Liver (tissue), 9 donors: ENCODE results near the gene SLC66A1. TPM values are rescaled to one million over a fixed set of nuclear protein-coding genes. Genes with fewer than 3 reads are reported as not detected.
A peak's percentile ranks its signal among the peaks of the same experiment; 100 is the strongest.

Experiments
- DNase-seq: peaks from one replicate; pipeline ENCODE4 v3.0.0-alpha.2; 2017; ENCODE audit warnings: low spot score
- H3K27ac ChIP-seq, 2 donors: one replicate each; pipeline ENCODE4 v1.7.0; 2013; ENCODE audit warnings: inconsistent platforms in 2 of 2, low read length in 2 of 2, control low read depth in 1 of 2, low read depth in 1 of 2, mild to moderate bottlenecking in 1 of 2
- H3K27me3 ChIP-seq, 4 donors: one replicate each; pipeline versions ENCODE4 v1.6.1 to v1.7.0; 2013; ENCODE audit warnings: low read length in 3 of 4, inconsistent platforms in 1 of 4, mild to moderate bottlenecking in 1 of 4, moderate library complexity in 1 of 4; ENCODE audit not compliant: control insufficient read depth in 4 of 4, insufficient read depth in 4 of 4
- H3K36me3 ChIP-seq, 4 donors: one replicate each; pipeline versions ENCODE4 v1.6.1 to v1.7.0; 2013; ENCODE audit warnings: low read length in 3 of 4, mild to moderate bottlenecking in 3 of 4, low read depth in 1 of 4, moderate library complexity in 1 of 4; ENCODE audit not compliant: control insufficient read depth in 4 of 4, insufficient read depth in 3 of 4
- H3K4me1 ChIP-seq, 4 donors: one replicate each; pipeline versions ENCODE4 v1.6.1 to v1.7.0; 2013; ENCODE audit warnings: low read length in 3 of 4, mild to moderate bottlenecking in 3 of 4, moderate library complexity in 1 of 4; ENCODE audit not compliant: control insufficient read depth in 4 of 4, insufficient read depth in 4 of 4
- H3K4me3 ChIP-seq, 3 donors: one replicate each; pipeline versions ENCODE4 v1.6.1 to v1.7.0; 2013; ENCODE audit warnings: low read length in 3 of 3, control low read depth in 1 of 3, low read depth in 1 of 3, mild to moderate bottlenecking in 1 of 3
- H3K9ac ChIP-seq, 2 donors: one replicate each; pipeline ENCODE4 v1.7.0; 2013; ENCODE audit warnings: low read length in 2 of 2, mild to moderate bottlenecking in 2 of 2, moderate library complexity in 2 of 2, control low read depth in 1 of 2, low read depth in 1 of 2
- H3K9me3 ChIP-seq, 4 donors: one replicate each; pipeline versions ENCODE4 v1.6.1 to v1.7.0; 2013; ENCODE audit warnings: low read length in 3 of 4; ENCODE audit not compliant: control insufficient read depth in 4 of 4
- FOXA1 ChIP-seq: IDR thresholded peaks from 2 replicates; pipeline ENCODE4 v1.6.1; 2016; ENCODE audit warnings: antibody characterized with exemption
- FOXA2 ChIP-seq: IDR thresholded peaks from 2 replicates; pipeline ENCODE4 v1.6.1; 2016; ENCODE audit warnings: antibody characterized with exemption
- GABPA ChIP-seq, 2 donors: IDR thresholded peaks in 1 of 2; conservative IDR thresholded peaks in 1 of 2; 2 replicates each; pipeline ENCODE4 v1.6.1; 2016; ENCODE audit warnings: antibody characterized with exemption in 2 of 2, mild to moderate bottlenecking in 1 of 2, moderate library complexity in 1 of 2
- HNF4A ChIP-seq, 2 donors: conservative IDR thresholded peaks; 2 replicates each; pipeline ENCODE4 v1.6.1; 2016; ENCODE audit warnings: antibody characterized with exemption in 2 of 2, mild to moderate bottlenecking in 2 of 2
- HNF4G ChIP-seq: IDR thresholded peaks from 2 replicates; pipeline ENCODE4 v1.6.1; 2016; ENCODE audit warnings: antibody characterized with exemption
- JUND ChIP-seq, 2 donors: IDR thresholded peaks; 2 replicates each; pipeline ENCODE4 v1.6.1; 2016; ENCODE audit warnings: antibody characterized with exemption in 2 of 2
- REST ChIP-seq: IDR thresholded peaks from 2 replicates; pipeline ENCODE4 v1.6.1; 2016; ENCODE audit warnings: antibody characterized with exemption, mild to moderate bottlenecking
- RXRA ChIP-seq, 2 donors: IDR thresholded peaks; 2 replicates each; pipeline ENCODE4 v1.6.1; 2017 to 2018; ENCODE audit warnings: antibody characterized with exemption in 2 of 2, mild to moderate bottlenecking in 1 of 2
- SP1 ChIP-seq: IDR thresholded peaks from 2 replicates; pipeline ENCODE4 v1.6.1; 2018; ENCODE audit warnings: antibody characterized with exemption, mild to moderate bottlenecking
- TAF1 ChIP-seq: conservative IDR thresholded peaks from 2 replicates; pipeline ENCODE4 v1.6.1; 2016; ENCODE audit warnings: antibody characterized with exemption, mild to moderate bottlenecking
- YY1 ChIP-seq: IDR thresholded peaks from 2 replicates; pipeline ENCODE4 v1.6.1; 2016; ENCODE audit warnings: antibody characterized with exemption, mild to moderate bottlenecking
- WGBS: extraction: QIAGEN DNeasy Blood & Tissue Kit; methylation state at CpG from one replicate; pipeline ENCODE4 v1.1.7; 2013; 5-methylcytosine and 5-hydroxymethylcytosine counted together
- polyA plus RNA-seq, 2 donors: library from polyadenylated mRNA; stranded (reverse) in 1 of 2; unstranded in 1 of 2; fragments of 200-250 nt in 1 of 2; fragments of >200 nt in 1 of 2; fragmentation: Nextera tagmentation in 1 of 2; extraction: Ambion mirVana in 1 of 2; gene quantifications; one replicate each; pipeline versions ENCODE4 v1.2.1 to v1.2.3, GENCODE V29; 2013 to 2015
- total RNA-seq, 2 donors: library from RNA; depleted of rRNA; stranded (reverse); fragments of >200 nt; gene quantifications; one replicate each; pipeline ENCODE4 v1.2.3, GENCODE V29; 2014
- TF ChIP-seq, protein P1 (sequence below): IDR thresholded peaks from 2 replicates; pipeline ENCODE4 v1.6.1; 2016; ENCODE audit warnings: antibody characterized with exemption
- TF ChIP-seq, protein P2 (sequence below): IDR thresholded peaks from 2 replicates; pipeline ENCODE4 v1.6.1; 2016; ENCODE audit warnings: antibody characterized with exemption
- TF ChIP-seq, protein P3 (sequence below): fragments of 150-350 bp; IDR thresholded peaks from 2 replicates; pipeline ENCODE4 v1.5.1; 2017; ENCODE audit warnings: improper control_type of control experiment, low read depth, low read length; ENCODE audit not compliant: missing input control
- TF ChIP-seq, protein P4 (sequence below): IDR thresholded peaks from 2 replicates; pipeline ENCODE4 v1.6.1; 2016; ENCODE audit warnings: antibody characterized with exemption
- donor health status: healthy.
- donor health status: healthy.
- donor health status: healthy.
- donor health status: healthy.
- donor health status: healthy.

Gene SLC66A1
- total and polyA plus RNA-seq, 4 donors: 6.8 to 16.0 (median 14.0) TPM

GRCh38 chr1:19327301-19327700 is 15.2 kb downstream of the SLC66A1 start:
- TF ChIP-seq HNF4A (conservative IDR thresholded peaks at IDR 0.05): no peak
- TF ChIP-seq RXRA (IDR thresholded peaks at IDR 0.05): no peak
- TF ChIP-seq GABPA (IDR thresholded peaks at IDR 0.05 in 1 of 2, conservative IDR thresholded peaks at IDR 0.05 in 1 of 2): no peak
- TF ChIP-seq, protein P1, sequence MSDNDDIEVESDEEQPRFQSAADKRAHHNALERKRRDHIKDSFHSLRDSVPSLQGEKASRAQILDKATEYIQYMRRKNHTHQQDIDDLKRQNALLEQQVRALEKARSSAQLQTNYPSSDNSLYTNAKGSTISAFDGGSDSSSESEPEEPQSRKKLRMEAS: no peak
- no peak for TF ChIP-seq FOXA1
- TF ChIP-seq, protein P2, sequence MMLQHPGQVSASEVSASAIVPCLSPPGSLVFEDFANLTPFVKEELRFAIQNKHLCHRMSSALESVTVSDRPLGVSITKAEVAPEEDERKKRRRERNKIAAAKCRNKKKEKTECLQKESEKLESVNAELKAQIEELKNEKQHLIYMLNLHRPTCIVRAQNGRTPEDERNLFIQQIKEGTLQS: no peak
- no peak for TF ChIP-seq SP1
- H3K9me3 ChIP-seq: no peaks in the 10 kb centered on the region
- H3K27ac ChIP-seq: no peak overlapping the region
- peaks cover 9 to 64% (median 15%) of the 10 kb centered on the region in 4 donors for H3K36me3 ChIP-seq
- H3K4me3 ChIP-seq: no peak overlapping the region
- H3K27me3 ChIP-seq: no peaks in the 10 kb centered on the region
- 87% methylated on average over 16 of the region's 16 CpGs for WGBS
- no peak for DNase-seq
- H3K4me1 ChIP-seq: no peaks in the 10 kb centered on the region
- H3K9ac ChIP-seq: no peak overlapping the region

DNA sequence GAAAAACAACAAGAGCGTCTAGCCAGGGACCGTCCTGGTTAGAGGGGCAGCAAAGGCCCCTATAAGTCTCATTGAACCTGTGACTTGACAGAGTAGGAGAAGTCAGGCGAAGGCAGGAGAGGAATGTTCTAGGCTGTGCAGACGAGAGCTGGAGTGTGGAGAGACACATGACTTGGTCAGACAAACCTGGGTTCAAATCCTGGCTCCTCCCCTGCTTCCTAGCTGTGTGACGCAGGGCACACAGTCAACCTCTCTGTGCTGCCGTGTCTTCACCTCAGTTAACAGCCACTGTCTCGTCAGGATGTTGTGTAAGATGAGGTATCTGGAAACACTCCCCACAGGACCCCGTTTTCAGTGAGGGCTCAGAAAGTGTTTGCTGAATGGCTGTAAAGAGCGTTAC is 15.6 kb downstream of the SLC66A1 start:
- Histone ChIP-seq H3K4me1 (no peaks in the 10 kb centered on the region), H3K27me3 (no peaks in the 10 kb centered on the region), H3K9me3 (no peaks in the 10 kb centered on the region), H3K9ac (no peak overlapping the region), H3K4me3 (no peak overlapping the region), H3K36me3 (peaks cover 9 to 67% (median 15%) of the 10 kb centered on the region in 4 donors), H3K27ac (no peak overlapping the region)
- peak in 1 of 2 donors; percentile 46 for TF ChIP-seq RXRA (IDR thresholded peaks at IDR 0.05)
- peak in 1 of 2 donors; percentile 51 for TF ChIP-seq HNF4A (conservative IDR thresholded peaks at IDR 0.05)
- no peak for TF ChIP-seq HNF4G
- TF ChIP-seq FOXA2: peak; percentile 27
- DNase-seq: no peak
- WGBS: 67% methylated on average over 9 of the region's 9 CpGs

GRCh38 chr1:19328486-19328885 is 16.4 kb downstream of the SLC66A1 start:
- no peak for TF ChIP-seq HNF4A (conservative IDR thresholded peaks at IDR 0.05)
- no peak for DNase-seq
- Histone ChIP-seq H3K4me1 (no peaks in the 10 kb centered on the region), H3K27me3 (no peaks in the 10 kb centered on the region), H3K9ac (no peak overlapping the region), H3K27ac (no peak overlapping the region), H3K36me3 (peaks cover 9 to 67% (median 15%) of the 10 kb centered on the region in 4 donors), H3K9me3 (no peaks in the 10 kb centered on the region), H3K4me3 (no peak overlapping the region)
- 87% methylated on average over 18 of the region's 18 CpGs for WGBS

DNA sequence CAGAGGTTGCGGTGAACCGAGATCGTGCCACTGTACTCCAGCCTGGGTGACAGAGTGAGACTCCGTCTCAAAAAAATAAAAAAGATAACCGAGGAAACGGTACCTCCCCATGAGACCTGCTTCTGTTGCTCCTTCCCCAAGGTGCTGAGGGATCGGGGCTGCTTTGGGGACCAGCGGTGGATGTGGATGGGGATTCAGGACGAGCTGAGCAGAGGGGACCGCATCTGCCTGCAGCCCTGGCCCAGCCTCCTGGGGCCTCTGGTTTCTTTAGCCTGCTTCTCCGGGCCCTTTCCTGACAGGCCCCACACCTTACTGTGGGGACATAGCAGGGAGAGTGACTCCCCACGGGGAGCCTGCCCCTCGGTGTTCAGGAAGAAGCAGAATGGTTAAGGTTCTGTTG is 17.1 kb downstream of the SLC66A1 start:
- no peak overlapping the region for H3K4me3 ChIP-seq
- no peaks in the 10 kb centered on the region for H3K9me3 ChIP-seq
- H3K27ac ChIP-seq: no peak overlapping the region
- no peaks in the 10 kb centered on the region for H3K4me1 ChIP-seq
- H3K27me3 ChIP-seq: no peaks in the 10 kb centered on the region
- TF ChIP-seq HNF4A (conservative IDR thresholded peaks at IDR 0.05): no peak
- TF ChIP-seq YY1: no peak
- no peak for TF ChIP-seq GABPA (IDR thresholded peaks at IDR 0.05 in 1 of 2, conservative IDR thresholded peaks at IDR 0.05 in 1 of 2)
- TF ChIP-seq, protein P3, sequence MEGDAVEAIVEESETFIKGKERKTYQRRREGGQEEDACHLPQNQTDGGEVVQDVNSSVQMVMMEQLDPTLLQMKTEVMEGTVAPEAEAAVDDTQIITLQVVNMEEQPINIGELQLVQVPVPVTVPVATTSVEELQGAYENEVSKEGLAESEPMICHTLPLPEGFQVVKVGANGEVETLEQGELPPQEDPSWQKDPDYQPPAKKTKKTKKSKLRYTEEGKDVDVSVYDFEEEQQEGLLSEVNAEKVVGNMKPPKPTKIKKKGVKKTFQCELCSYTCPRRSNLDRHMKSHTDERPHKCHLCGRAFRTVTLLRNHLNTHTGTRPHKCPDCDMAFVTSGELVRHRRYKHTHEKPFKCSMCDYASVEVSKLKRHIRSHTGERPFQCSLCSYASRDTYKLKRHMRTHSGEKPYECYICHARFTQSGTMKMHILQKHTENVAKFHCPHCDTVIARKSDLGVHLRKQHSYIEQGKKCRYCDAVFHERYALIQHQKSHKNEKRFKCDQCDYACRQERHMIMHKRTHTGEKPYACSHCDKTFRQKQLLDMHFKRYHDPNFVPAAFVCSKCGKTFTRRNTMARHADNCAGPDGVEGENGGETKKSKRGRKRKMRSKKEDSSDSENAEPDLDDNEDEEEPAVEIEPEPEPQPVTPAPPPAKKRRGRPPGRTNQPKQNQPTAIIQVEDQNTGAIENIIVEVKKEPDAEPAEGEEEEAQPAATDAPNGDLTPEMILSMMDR: no peak
- TF ChIP-seq, protein P1: no peak
- no peak for TF ChIP-seq TAF1
- TF ChIP-seq, protein P4, sequence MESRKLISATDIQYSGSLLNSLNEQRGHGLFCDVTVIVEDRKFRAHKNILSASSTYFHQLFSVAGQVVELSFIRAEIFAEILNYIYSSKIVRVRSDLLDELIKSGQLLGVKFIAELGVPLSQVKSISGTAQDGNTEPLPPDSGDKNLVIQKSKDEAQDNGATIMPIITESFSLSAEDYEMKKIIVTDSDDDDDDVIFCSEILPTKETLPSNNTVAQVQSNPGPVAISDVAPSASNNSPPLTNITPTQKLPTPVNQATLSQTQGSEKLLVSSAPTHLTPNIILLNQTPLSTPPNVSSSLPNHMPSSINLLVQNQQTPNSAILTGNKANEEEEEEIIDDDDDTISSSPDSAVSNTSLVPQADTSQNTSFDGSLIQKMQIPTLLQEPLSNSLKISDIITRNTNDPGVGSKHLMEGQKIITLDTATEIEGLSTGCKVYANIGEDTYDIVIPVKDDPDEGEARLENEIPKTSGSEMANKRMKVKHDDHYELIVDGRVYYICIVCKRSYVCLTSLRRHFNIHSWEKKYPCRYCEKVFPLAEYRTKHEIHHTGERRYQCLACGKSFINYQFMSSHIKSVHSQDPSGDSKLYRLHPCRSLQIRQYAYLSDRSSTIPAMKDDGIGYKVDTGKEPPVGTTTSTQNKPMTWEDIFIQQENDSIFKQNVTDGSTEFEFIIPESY: no peak
- no peak for TF ChIP-seq FOXA2
- TF ChIP-seq SP1: no peak
- TF ChIP-seq FOXA1: no peak
- no peak for TF ChIP-seq JUND (IDR thresholded peaks at IDR 0.05)
- no peak for TF ChIP-seq REST
- TF ChIP-seq RXRA (IDR thresholded peaks at IDR 0.05): no peak
- peaks cover 4 to 61% (median 13%) of the 10 kb centered on the region in 4 donors for H3K36me3 ChIP-seq
- WGBS: 95% methylated on average over 13 of the region's 13 CpGs
- no peak for DNase-seq
- no peak overlapping the region for H3K9ac ChIP-seq
